Fibroblast of lung (primary cell): ENCODE results near the gene TMEM121B. TPM values are rescaled to one million over a fixed set of nuclear protein-coding genes. Genes with fewer than 3 reads are reported as not detected.

Source experiments
- DNase-seq, 2 donors: peaks; one replicate each; pipeline versions ENCODE4 v3.0.0 to v3.0.0-alpha.2; 2010; ENCODE audit warnings: low read depth in 2 of 2
- H2AFZ ChIP-seq: 2 replicates; pipeline ENCODE4 v1.5.1; 2012; ENCODE audit warnings: low read length, control low read depth, inconsistent platforms
- H3K27ac ChIP-seq: 2 replicates; pipeline ENCODE4 v1.5.1; 2011; ENCODE audit warnings: low read length, control low read depth; ENCODE audit not compliant: insufficient read depth
- H3K27me3 ChIP-seq: 2 replicates; pipeline ENCODE4 v1.5.1; 2011; ENCODE audit warnings: mild to moderate bottlenecking, low read length; ENCODE audit not compliant: control insufficient read depth, insufficient read depth
- H3K36me3 ChIP-seq: 2 replicates; pipeline ENCODE4 v1.5.1; 2011; ENCODE audit warnings: low read length; ENCODE audit not compliant: control insufficient read depth, insufficient read depth
- H3K4me1 ChIP-seq: 2 replicates; pipeline ENCODE4 v1.5.1; 2011; ENCODE audit warnings: low read length; ENCODE audit not compliant: control insufficient read depth, insufficient read depth; ENCODE audit errors: extremely low read depth
- H3K4me2 ChIP-seq: 2 replicates; pipeline ENCODE4 v1.5.1; 2011; ENCODE audit warnings: low read length, control low read depth; ENCODE audit not compliant: insufficient read depth; ENCODE audit errors: extremely low read depth
- H3K4me3 ChIP-seq, 4 experiments: fragments of 200-600 bp in 1 of 4; sonication (generic) in 1 of 4; replicated peaks in 1 of 4; 2 replicates each; pipeline ENCODE4 v1.5.1; 2011 to 2016; ENCODE audit warnings: low read length in 4 of 4, low read depth in 3 of 4, mild to moderate bottlenecking in 3 of 4, control low read depth in 2 of 4, inconsistent platforms in 1 of 4, mixed read lengths in 1 of 4; ENCODE audit not compliant: insufficient read depth in 1 of 4; ENCODE audit errors: control extremely low read depth in 1 of 4
- H3K79me2 ChIP-seq: 2 replicates; pipeline ENCODE4 v1.5.1; 2012; ENCODE audit warnings: mild to moderate bottlenecking, low read length, inconsistent platforms; ENCODE audit not compliant: control insufficient read depth, insufficient read depth
- H3K9ac ChIP-seq: 2 replicates; pipeline ENCODE4 v1.5.1; 2011; ENCODE audit warnings: mild to moderate bottlenecking, low read length, control low read depth; ENCODE audit not compliant: insufficient read depth
- H3K9me3 ChIP-seq: 2 replicates; pipeline ENCODE4 v1.5.1; 2012; ENCODE audit warnings: low read depth, low read length; ENCODE audit not compliant: control insufficient read depth, insufficient read depth
- H4K20me1 ChIP-seq: 2 replicates; pipeline ENCODE4 v1.5.1; 2011; ENCODE audit warnings: low read length; ENCODE audit not compliant: control insufficient read depth, insufficient read depth; ENCODE audit errors: extremely low read depth
- CTCF ChIP-seq, 2 donors: IDR thresholded peaks in 1 of 2; conservative IDR thresholded peaks in 1 of 2; 1 replicate in 1 of 2; 2 replicates in 1 of 2; pipeline ENCODE4 v1.5.1; 2011 to 2012; ENCODE audit warnings: low read length in 2 of 2, control low read depth in 1 of 2, inconsistent platforms in 1 of 2, low read depth in 1 of 2, mild to moderate bottlenecking in 1 of 2
- EZH2 ChIP-seq: IDR thresholded peaks from 2 replicates; pipeline ENCODE4 v1.5.1; 2012; ENCODE audit warnings: low read length, control low read depth, mild to moderate bottlenecking; ENCODE audit errors: missing control alignments
- polyA plus RNA-seq, 2 donors: library from polyadenylated mRNA; depleted of rRNA in 1 of 2; stranded (reverse) in 1 of 2; unstranded in 1 of 2; fragments of >200 nt; gene quantifications; 2 replicates each; pipeline ENCODE4 v1.2.1, GENCODE V29; 2011 to 2012; ENCODE audit warnings: missing spikeins in 1 of 2
- total RNA-seq: library from RNA; depleted of rRNA; stranded (reverse); fragments of >200 nt; gene quantifications from 2 replicates; pipeline ENCODE4 v1.2.1, GENCODE V29; 2014

TMEM121B gene
- total and polyA plus RNA-seq, 2 donors (not counting 1 experiment from before 2014, with no cell fraction given), result under 0.01 to 0.05 TPM

GRCh38 chr22:17101475-17102296 lies 19.5 kb downstream of the TMEM121B start:
- no peak for DNase-seq
- Histone ChIP-seq H3K27me3 (no peaks in the 10 kb centered on the region), H3K9ac (no peak overlapping the region), H3K9me3 (no peaks in the 10 kb centered on the region), H3K4me2 (no peak overlapping the region), H2AFZ (no peak overlapping the region), H3K4me3 (no peak overlapping the region), H3K79me2 (no peaks in the 10 kb centered on the region), H3K4me1 (no peaks in the 10 kb centered on the region), H3K27ac (no peak overlapping the region), H4K20me1 (no peaks in the 10 kb centered on the region), H3K36me3 (peaks cover 12% of the 10 kb centered on the region)
- TF ChIP-seq EZH2 (no peak), CTCF (conservative IDR thresholded peaks at IDR 0.05 in 1 of 2, IDR thresholded peaks at IDR 0.05 in 1 of 2; ENCODE audit: low read depth in 1 of 2, low read length in 2 of 2) (no peak)

- Histone ChIP-seq H3K79me2 (no peaks in the 10 kb centered on the region), H3K4me2 (no peak overlapping the region), H3K27me3 (no peaks in the 10 kb centered on the region), H3K4me3 (no peak overlapping the region), H3K9ac (no peak overlapping the region), H2AFZ (no peak overlapping the region), H3K4me1 (no peaks in the 10 kb centered on the region), H3K36me3 (peaks cover 12% of the 10 kb centered on the region), H4K20me1 (no peaks in the 10 kb centered on the region), H3K9me3 (no peaks in the 10 kb centered on the region), H3K27ac (no peak overlapping the region)
- no peak for TF ChIP-seq CTCF (conservative IDR thresholded peaks at IDR 0.05 in 1 of 2, IDR thresholded peaks at IDR 0.05 in 1 of 2; ENCODE audit: low read depth in 1 of 2, low read length in 2 of 2)
- DNase-seq, result no peak
Measured at GRCh38 chr22:17100621-17101020, 20.5 kb downstream of the TMEM121B start.

- H3K79me2 ChIP-seq, result peaks cover 2% of the 10 kb centered on the region
- no peak overlapping the region for H2AFZ ChIP-seq
- no peak for DNase-seq
- H3K36me3 ChIP-seq, result peaks cover 8% of the 10 kb centered on the region
- H3K4me3 ChIP-seq, result no peak overlapping the region
- no peaks in the 10 kb centered on the region for H3K27me3 ChIP-seq
- H3K9ac ChIP-seq, result no peak overlapping the region
- H3K4me1 ChIP-seq, result no peaks in the 10 kb centered on the region
- H4K20me1 ChIP-seq, result peaks cover 2% of the 10 kb centered on the region
- no peak overlapping the region for H3K4me2 ChIP-seq
- H3K27ac ChIP-seq, result no peak overlapping the region
- no peaks in the 10 kb centered on the region for H3K9me3 ChIP-seq
- TF ChIP-seq EZH2 (no peak), CTCF (conservative IDR thresholded peaks at IDR 0.05 in 1 of 2, IDR thresholded peaks at IDR 0.05 in 1 of 2; ENCODE audit: low read depth in 1 of 2, low read length in 2 of 2) (no peak)
Measured at GRCh38 chr22:17098379-17098819, 22.8 kb downstream of the TMEM121B start.
